Thoracic aorta (tissue), 2 donors: ENCODE results near the gene DPH2. TPM values are rescaled to one million over a fixed set of nuclear protein-coding genes. Genes with fewer than 3 reads are reported as not detected.

ENCODE experiments used
- ATAC-seq: fragments of 150-250 bp; one replicate; pipeline ENCODE4 v1.8.0; 2017; ENCODE audit warnings: low read depth; ENCODE audit not compliant: insufficient number of reproducible peaks, low FRiP score
- DNase-seq: peaks from one replicate; pipeline ENCODE4 v3.0.0-alpha.2; 2020; ENCODE audit warnings: low spot score
- H3K27ac ChIP-seq, 2 donors: fragments of 200-600 bp; sonication (generic); 1 replicate in 1 of 2; 2 replicates in 1 of 2; pipeline ENCODE4 v1.5.1; 2016; ENCODE audit warnings: mild to moderate bottlenecking in 2 of 2, moderate library complexity in 2 of 2
- H3K27me3 ChIP-seq: fragments of 200-600 bp; sonication (generic); replicated peaks from 2 replicates; pipeline ENCODE4 v1.6.0; 2016; ENCODE audit warnings: mild to moderate bottlenecking; ENCODE audit not compliant: insufficient read depth
- H3K36me3 ChIP-seq: fragments of 200-600 bp; sonication (generic); one replicate; pipeline ENCODE4 v1.5.1; 2016
- H3K4me1 ChIP-seq, 2 donors: fragments of 200-600 bp; sonication (generic); 1 replicate in 1 of 2; 2 replicates in 1 of 2; pipeline versions ENCODE4 v1.5.1 to v1.6.0; 2016; ENCODE audit warnings: low read depth in 2 of 2, mild to moderate bottlenecking in 1 of 2; ENCODE audit not compliant: control insufficient read depth in 1 of 2
- H3K4me3 ChIP-seq: fragments of 200-600 bp; sonication (generic); 2 replicates; pipeline ENCODE4 v1.5.1; 2016; ENCODE audit warnings: mild to moderate bottlenecking
- H3K9me3 ChIP-seq: fragments of 200-600 bp; sonication (generic); 2 replicates; pipeline ENCODE4 v1.5.1; 2016
- total RNA-seq, 2 donors: library from RNA; depleted of rRNA; stranded (reverse); fragments of >200 nt; gene quantifications; one replicate each; pipeline versions ENCODE4 v1.1.0 to v1.2.3, GENCODE V29; 2016
- TF ChIP-seq, protein P1 (sequence below): fragments of 200-600 bp; sonication (generic); IDR thresholded peaks from one replicate; pipeline ENCODE4 v1.5.1; 2019; ENCODE audit warnings: antibody characterized with exemption

DPH2 gene
- total RNA-seq, 2 donors from 2014 or later, result 21.9 to 31.4 TPM

DNA sequence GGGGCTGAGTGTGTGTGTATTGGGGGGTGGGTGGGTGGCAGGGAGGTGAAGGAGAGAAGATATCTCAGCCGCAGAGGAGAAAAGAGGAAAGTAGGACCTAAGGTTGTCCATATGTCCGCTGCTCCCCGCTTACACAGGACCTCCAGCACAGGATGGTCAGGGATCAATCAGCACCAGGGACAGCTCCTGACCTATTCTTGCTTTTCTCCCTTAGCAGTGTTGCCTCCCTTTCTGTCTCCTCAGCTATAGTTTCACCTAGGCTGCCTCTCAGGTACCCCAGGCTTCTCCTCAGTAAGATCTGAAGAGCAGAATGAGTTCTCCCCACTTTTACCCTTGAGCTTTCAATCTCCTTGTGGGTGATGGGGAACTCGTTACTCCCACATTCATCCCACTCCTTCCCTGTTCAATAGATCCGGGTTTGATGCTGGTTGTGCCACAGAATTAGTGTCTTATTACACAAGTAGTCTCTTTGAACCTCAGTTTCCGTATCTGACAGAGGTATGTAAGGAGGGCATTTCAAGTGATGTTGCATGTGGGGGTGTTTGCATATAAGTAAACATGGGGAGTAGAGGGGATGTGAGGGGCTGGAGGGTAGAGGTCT, 1.4 kb upstream of the DPH2 start:
- H3K27ac ChIP-seq, result no peak overlapping the region
- DNase-seq (no peak), ATAC-seq (no peak)
- H3K36me3 ChIP-seq, result peaks cover 14% of the 10 kb centered on the region
- H3K9me3 ChIP-seq, result no peaks in the 10 kb centered on the region
- H3K4me1 ChIP-seq, result peaks cover 7 to 19% of the 10 kb centered on the region in 2 donors
- H3K27me3 ChIP-seq, result no peaks in the 10 kb centered on the region
- TF ChIP-seq, protein P1, sequence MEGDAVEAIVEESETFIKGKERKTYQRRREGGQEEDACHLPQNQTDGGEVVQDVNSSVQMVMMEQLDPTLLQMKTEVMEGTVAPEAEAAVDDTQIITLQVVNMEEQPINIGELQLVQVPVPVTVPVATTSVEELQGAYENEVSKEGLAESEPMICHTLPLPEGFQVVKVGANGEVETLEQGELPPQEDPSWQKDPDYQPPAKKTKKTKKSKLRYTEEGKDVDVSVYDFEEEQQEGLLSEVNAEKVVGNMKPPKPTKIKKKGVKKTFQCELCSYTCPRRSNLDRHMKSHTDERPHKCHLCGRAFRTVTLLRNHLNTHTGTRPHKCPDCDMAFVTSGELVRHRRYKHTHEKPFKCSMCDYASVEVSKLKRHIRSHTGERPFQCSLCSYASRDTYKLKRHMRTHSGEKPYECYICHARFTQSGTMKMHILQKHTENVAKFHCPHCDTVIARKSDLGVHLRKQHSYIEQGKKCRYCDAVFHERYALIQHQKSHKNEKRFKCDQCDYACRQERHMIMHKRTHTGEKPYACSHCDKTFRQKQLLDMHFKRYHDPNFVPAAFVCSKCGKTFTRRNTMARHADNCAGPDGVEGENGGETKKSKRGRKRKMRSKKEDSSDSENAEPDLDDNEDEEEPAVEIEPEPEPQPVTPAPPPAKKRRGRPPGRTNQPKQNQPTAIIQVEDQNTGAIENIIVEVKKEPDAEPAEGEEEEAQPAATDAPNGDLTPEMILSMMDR, result no peak
- no peak overlapping the region for H3K4me3 ChIP-seq

DNA sequence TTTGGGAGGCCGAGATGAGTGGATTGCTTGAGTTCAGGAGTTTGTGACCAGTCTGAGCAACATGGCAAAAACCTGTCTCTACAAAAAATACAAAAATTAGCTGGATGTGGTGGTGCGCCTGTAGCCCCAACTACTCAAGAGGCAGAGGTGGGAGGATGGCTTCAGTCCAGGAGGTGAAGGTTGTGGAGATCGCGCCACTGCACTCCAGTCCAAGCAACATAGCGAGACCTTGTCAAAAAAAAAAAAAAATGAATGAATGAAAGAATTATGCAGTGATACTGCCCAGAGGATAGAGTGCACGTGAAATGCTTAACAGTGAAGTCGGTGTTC, 429 bp upstream of the DPH2 start:
- DNase-seq, result no peak
- peaks cover 7 to 25% of the 10 kb centered on the region in 2 donors for H3K4me1 ChIP-seq
- ATAC-seq, result no peak
- H3K27me3 ChIP-seq, result no peaks in the 10 kb centered on the region
- peaks cover 6% of the 10 kb centered on the region for H3K36me3 ChIP-seq
- no peaks in the 10 kb centered on the region for H3K9me3 ChIP-seq
- peak overlapping the region; percentile 85 for H3K4me3 ChIP-seq
- TF ChIP-seq, protein P1, result no peak
- H3K27ac ChIP-seq, result no peak overlapping the region

DNA sequence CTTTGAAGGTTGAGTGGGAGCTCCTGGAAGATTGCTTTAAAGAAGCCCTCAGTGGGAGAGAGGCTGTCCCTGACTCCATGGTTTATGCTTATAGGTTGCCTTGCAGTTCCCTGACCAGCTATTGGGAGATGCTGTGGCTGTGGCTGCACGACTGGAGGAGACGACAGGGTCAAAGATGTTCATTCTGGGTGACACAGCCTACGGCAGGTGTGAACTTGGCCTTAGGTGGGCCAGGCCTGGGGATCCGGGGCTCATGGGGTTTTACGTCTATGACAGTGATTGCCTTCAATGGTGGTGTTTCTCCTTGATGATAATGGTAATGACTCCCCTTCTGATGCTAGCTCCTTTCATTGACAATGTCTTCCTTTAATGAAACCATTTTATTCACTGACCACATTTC, 692 bp downstream of the DPH2 start:
- Histone ChIP-seq H3K9me3 (no peaks in the 10 kb centered on the region), H3K27me3 (no peaks in the 10 kb centered on the region), H3K36me3 (peaks cover 6% of the 10 kb centered on the region), H3K4me3 (peak overlapping the region; percentile 85), H3K4me1 (peaks cover 8 to 28% of the 10 kb centered on the region in 2 donors), H3K27ac (no peak overlapping the region)
- no peak for ATAC-seq
- TF ChIP-seq, protein P1, result no peak
- DNase-seq, result no peak

DNA sequence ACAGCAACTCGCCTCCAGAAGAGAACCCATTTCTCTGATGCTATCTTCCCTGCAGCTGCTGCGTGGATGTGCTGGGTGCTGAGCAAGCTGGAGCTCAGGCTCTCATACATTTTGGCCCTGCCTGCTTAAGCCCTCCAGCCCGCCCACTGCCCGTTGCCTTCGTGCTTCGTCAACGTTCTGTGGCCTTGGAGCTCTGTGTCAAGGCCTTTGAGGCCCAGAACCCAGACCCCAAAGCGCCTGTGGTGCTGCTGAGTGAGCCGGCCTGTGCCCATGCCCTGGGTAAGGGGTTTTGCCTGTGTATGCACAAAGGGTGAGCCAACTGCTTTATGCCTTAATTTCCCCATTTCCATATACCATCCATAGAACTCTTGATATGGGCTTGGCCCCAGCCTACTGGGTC, 1.1 kb downstream of the DPH2 start:
- H3K36me3 ChIP-seq, result peaks cover 6% of the 10 kb centered on the region
- H3K9me3 ChIP-seq, result no peaks in the 10 kb centered on the region
- no peak overlapping the region for H3K4me3 ChIP-seq
- no peaks in the 10 kb centered on the region for H3K27me3 ChIP-seq
- TF ChIP-seq, protein P1, result no peak
- ATAC-seq, result no peak
- no peak overlapping the region for H3K27ac ChIP-seq
- H3K4me1 ChIP-seq, result peaks cover 12 to 32% of the 10 kb centered on the region in 2 donors
- DNase-seq, result no peak

DNA sequence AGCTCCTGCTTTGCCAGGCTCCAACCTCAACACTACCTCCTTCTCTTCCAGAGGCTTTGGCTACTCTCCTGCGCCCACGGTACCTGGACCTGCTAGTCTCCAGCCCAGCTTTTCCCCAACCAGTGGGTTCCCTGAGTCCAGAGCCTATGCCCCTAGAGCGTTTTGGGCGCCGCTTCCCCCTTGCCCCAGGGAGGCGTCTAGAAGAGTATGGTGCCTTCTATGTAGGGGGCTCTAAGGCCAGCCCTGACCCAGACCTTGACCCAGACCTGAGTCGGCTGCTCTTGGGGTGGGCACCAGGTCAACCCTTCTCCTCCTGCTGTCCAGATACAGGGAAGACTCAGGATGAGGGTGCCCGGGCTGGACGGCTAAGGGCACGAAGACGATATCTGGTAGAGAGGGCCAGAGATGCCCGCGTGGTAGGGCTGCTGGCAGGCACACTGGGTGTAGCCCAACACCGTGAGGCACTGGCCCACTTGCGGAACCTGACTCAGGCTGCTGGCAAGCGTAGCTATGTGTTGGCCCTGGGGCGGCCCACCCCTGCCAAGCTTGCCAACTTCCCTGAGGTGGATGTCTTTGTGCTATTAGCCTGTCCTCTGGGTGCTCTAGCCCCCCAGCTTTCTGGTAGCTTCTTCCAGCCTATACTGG, 1.6 kb downstream of the DPH2 start:
- TF ChIP-seq, protein P1, result no peak
- Histone ChIP-seq H3K4me1 (peaks cover 17 to 38% of the 10 kb centered on the region in 2 donors), H3K27me3 (no peaks in the 10 kb centered on the region), H3K27ac (no peak overlapping the region), H3K9me3 (no peaks in the 10 kb centered on the region), H3K4me3 (no peak overlapping the region), H3K36me3 (peaks cover 7% of the 10 kb centered on the region)
- no peak for ATAC-seq
- no peak for DNase-seq
